ENCODE results near the gene FOXJ3.
A peak's percentile ranks its signal among the peaks of the same experiment; 100 is the strongest.

The FOXJ3 gene

GRCh38 chr1:42350086-42350485 lies 15.1 kb upstream of the FOXJ3 start:
- no peak for TF ChIP-seq CTCF (IDR thresholded peaks at IDR 0.05)
- Histone ChIP-seq H3K4me3 (no peak overlapping the region), H3K27ac (no peak overlapping the region)
- no peak for DNase-seq (ENCODE audit: low spot score)

DNA sequence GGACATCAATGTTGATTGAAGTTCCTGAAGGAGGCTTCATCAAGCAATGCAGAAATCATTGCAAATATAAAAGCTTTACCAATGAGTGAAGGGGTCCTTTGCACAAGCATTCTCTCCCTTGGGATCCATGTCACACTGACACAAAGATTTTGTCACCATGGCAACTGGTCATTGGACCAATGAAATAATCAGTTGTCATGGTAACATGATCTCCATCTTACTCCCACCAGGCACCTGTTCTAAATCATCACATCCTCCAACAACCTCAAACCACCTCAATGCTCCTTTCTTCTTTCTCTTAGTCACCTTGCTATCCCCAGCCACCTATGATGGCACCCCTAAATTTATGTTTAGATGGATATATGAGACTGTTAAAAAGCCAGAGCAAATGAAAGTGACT lies 13.5 kb upstream of the FOXJ3 start:
- H3K4me3 ChIP-seq, result no peak overlapping the region
- TF ChIP-seq CTCF (IDR thresholded peaks at IDR 0.05), result no peak
- DNase-seq (ENCODE audit: low spot score), result no peak
- H3K27ac ChIP-seq, result no peak overlapping the region

- no peak for TF ChIP-seq CTCF (IDR thresholded peaks at IDR 0.05)
- Histone ChIP-seq H3K27ac (no peak overlapping the region), H3K4me3 (no peak overlapping the region)
- no peak for DNase-seq (ENCODE audit: low spot score)
Observed at GRCh38 chr1:42343049-42343448, 8.0 kb upstream of the FOXJ3 start.

- no peak for DNase-seq (ENCODE audit: low spot score)
- no peak overlapping the region for H3K27ac ChIP-seq
- no peak for TF ChIP-seq CTCF (IDR thresholded peaks at IDR 0.05)
- H3K4me3 ChIP-seq, result no peak overlapping the region
Observed at GRCh38 chr1:42340901-42341300, 5.9 kb upstream of the FOXJ3 start.

DNA sequence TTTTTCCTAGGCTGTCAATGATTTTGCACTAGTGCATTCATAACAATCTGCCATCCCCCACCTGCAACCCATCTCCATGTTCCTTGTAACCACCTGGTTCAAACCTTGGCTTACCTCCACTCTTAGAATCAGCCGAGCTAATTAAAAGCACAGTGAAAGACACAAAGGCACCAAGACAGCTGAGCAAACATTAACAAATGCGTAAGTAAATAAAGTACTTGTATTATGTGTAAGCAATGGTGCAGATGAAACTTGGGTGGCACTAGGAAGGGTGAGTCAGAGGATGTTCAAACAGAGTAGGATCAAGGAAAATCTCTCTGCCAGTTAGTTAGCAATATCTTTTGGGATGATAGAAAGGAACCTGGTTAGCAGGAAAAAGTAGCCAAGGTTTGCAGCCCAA lies 5.1 kb upstream of the FOXJ3 start:
- no peak for DNase-seq (ENCODE audit: low spot score)
- H3K4me3 ChIP-seq, result no peak overlapping the region
- H3K27ac ChIP-seq, result no peak overlapping the region
- TF ChIP-seq CTCF (IDR thresholded peaks at IDR 0.05), result no peak

DNA sequence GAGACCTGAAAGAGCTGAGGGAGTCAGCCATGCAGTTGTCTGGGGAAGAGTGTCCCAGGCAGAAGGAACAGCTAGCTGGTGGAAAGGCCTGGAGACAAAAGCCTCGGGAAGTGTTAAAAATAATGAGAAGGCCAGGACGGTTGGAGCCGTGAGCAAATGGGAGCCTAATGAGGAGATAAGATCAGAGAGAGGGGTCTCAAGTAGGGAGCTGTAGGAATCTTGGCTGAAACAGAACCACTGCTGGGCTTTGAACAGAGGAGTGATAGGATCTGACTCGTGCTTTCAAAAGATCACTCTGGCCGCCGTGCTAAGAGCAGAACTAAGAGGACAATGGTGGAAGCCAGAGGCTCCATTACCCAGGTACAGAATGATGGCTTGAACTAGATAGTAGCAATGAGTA lies 1.9 kb upstream of the FOXJ3 start:
- no peak overlapping the region for H3K4me3 ChIP-seq
- TF ChIP-seq CTCF (IDR thresholded peaks at IDR 0.05), result no peak
- no peak for DNase-seq (ENCODE audit: low spot score)
- H3K27ac ChIP-seq, result no peak overlapping the region

- no peak for DNase-seq (ENCODE audit: low spot score)
- peak overlapping the region; percentile 87 to 97 for H3K27ac ChIP-seq
- TF ChIP-seq CTCF (IDR thresholded peaks at IDR 0.05), result no peak
Observed at GRCh38 chr1:42335809-42336518, 929 bp upstream of the FOXJ3 start.

More at GRCh38 chr1:42335809-42336518, 929 bp upstream of the FOXJ3 start:
- H3K4me3 ChIP-seq, result peak overlapping the region; percentile 100

Data from coronary artery (tissue), 2 donors.